GM12872 (cell line): ENCODE data around the gene MYRIP.

Source experiments
- TF ChIP-seq, protein P1 (sequence below): IDR thresholded peaks from 3 replicates; pipeline ENCODE4 v1.5.1; 2011; ENCODE audit warnings: low read depth, mild to moderate bottlenecking, low read length, moderate library complexity; ENCODE audit not compliant: insufficient read depth

MYRIP gene

DNA sequence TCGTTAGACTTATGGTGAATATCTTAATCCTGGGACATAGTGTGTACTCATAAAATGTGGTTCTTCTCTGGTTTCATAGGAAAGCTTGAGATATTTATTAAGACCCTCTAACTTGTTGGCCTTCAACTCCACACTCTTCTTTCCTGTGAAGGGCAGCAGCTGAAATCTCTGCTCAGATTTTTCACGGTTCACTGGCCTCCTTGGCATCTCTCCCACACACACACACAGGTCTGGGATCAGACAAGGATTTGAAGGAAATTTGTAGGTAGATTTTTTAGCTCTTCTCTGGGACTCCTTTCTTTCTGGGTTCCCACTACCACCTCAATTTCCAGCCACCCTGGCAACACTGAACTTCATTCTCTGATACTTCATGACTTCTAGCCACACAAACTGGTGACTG, 70.2 kb downstream of the MYRIP start:
- TF ChIP-seq, protein P1, sequence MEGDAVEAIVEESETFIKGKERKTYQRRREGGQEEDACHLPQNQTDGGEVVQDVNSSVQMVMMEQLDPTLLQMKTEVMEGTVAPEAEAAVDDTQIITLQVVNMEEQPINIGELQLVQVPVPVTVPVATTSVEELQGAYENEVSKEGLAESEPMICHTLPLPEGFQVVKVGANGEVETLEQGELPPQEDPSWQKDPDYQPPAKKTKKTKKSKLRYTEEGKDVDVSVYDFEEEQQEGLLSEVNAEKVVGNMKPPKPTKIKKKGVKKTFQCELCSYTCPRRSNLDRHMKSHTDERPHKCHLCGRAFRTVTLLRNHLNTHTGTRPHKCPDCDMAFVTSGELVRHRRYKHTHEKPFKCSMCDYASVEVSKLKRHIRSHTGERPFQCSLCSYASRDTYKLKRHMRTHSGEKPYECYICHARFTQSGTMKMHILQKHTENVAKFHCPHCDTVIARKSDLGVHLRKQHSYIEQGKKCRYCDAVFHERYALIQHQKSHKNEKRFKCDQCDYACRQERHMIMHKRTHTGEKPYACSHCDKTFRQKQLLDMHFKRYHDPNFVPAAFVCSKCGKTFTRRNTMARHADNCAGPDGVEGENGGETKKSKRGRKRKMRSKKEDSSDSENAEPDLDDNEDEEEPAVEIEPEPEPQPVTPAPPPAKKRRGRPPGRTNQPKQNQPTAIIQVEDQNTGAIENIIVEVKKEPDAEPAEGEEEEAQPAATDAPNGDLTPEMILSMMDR, result no peak

DNA sequence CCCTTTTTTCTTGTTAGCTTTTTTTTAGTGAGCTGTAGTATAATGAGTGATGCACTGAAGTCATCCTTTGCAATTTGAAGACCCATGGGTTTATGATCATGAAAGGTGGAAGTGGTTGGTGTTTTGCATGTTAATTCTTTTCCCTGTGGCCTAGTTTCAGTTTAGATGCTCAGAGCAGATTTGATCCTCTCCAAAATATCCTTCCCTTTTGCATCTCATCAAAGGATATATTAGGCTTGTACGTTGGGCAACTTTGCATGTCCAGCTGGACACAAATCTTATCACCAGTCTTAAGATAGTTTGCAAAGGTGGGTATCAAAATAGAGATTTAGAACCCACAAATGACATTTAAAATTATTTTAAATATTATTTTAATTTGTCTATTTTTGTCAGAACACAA, 72.7 kb downstream of the MYRIP start:
- TF ChIP-seq, protein P1, result no peak

DNA sequence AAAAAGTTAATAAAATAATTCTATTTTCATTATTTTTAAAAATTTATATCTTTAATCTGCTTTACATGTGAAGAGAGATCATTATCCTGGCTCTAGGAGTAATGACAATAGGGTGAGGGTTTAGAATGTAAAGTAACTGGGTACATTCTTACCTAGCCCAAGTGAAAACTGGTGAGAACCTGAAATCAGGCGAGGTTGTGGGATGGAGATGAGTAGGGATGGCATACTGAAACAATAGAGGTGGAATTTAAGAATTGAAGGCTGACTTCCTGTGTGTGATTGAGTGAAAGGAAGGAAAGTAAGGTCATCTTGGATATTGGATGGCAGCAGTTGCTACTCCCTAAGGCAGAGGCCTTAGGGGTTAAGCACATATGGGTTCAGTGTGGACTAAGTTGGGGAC, 82.7 kb downstream of the MYRIP start:
- TF ChIP-seq, protein P1, result no peak

DNA sequence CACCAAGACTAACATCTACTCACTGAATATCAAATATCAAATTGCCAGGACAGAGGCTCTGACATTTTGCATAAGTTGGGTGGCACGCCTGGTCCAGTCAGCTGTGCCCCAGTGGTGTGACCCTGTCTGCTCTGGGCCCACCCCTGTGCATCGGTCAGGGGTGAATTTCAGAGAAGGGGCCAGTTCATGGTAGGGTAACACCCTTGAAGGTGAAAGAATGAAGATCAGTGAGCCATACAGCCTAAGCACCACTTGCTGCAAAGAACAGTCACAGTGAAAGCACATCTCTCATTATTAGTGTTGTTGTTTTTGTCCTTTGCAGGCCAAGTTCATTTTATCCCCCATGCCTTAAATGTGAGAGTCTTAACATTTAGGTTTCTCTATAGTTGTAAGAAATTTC, 86.8 kb downstream of the MYRIP start:
- TF ChIP-seq, protein P1, result no peak

DNA sequence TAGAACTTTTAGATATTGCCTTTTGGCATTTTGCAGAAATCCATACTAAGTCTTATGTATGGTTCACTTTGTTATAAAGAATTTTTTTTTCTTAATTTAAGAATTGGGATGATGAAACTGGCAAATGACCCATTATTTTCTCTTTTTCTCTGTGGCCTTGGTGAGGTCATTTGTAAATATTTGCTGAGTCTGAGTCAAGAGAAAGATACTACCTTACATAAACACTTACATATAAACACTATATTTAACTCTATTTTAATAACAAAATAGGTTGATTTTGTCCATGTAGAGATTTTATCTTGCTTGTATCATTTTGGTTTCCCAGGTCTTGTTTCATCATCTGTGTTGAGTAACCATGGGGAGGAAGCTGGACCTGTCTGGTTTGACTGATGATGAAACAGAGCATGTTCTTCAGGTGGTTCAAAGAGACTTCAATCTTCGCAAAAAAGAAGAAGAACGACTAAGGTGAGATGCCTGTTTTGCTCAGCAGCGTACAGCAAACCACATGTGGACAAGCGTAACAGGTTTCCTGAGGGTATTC, 91.1 kb downstream of the MYRIP start:
- TF ChIP-seq, protein P1, result no peak

DNA sequence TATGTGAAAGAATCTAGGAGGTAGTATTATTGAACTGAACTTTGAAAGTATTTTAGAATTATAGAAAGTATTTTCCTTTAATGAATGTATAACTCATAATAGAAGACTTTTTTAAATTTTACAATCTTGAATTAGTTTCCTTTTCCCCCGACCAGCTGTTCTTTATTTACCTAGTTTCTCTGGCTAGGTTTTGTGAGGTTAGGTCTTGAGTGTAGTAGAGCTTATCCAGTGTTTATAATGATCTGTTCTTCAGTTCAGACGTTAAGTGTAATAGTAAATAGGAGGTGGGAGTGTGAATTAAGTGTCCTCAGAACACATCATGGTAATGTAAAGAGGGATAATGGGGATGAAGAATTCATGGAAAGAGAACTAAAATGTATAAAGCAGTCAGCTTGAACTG, 93.8 kb downstream of the MYRIP start:
- TF ChIP-seq, protein P1, result no peak

DNA sequence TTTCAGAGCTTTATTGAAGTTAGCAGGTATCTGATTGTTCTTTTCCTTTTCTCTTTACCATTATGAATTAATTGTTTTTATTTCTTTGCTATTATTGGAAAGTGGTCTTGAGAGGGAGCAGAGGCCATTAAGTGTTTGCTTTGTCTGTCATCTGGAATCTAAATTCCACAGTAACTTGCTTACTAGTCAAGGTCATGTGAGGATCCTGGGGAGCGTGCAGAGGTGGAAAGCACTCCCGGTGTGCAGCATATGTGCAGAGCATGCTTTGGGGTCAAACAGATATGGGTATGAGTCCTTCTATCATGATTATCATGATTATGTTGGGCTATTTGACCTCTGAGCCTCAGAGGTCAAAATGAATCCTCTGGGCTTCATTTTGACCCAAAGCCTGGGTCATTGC, 96.4 kb downstream of the MYRIP start:
- TF ChIP-seq, protein P1, result no peak
